Large intestine (tissue), 3 donors: ENCODE measurements around the gene PTGDS. TPM values are rescaled to one million over a fixed set of nuclear protein-coding genes. Genes with fewer than 3 reads are reported as not detected.

ENCODE experiments used
- DNase-seq, 2 donors: peaks; one replicate each; pipeline versions ENCODE4 v3.0.0 to v3.0.0-alpha.2; 2013
- H3K27ac ChIP-seq: one replicate; pipeline ENCODE4 v1.5.1; 2013; ENCODE audit warnings: low read length
- H3K27me3 ChIP-seq: 2 replicates; pipeline ENCODE4 v1.6.1; 2013; ENCODE audit warnings: low read length; ENCODE audit not compliant: control insufficient read depth, insufficient read depth
- H3K36me3 ChIP-seq: 2 replicates; pipeline ENCODE4 v1.6.1; 2013; ENCODE audit warnings: low read length; ENCODE audit not compliant: control insufficient read depth, insufficient read depth
- H3K4me1 ChIP-seq: one replicate; pipeline ENCODE4 v1.6.1; 2013; ENCODE audit warnings: low read length; ENCODE audit not compliant: control insufficient read depth, insufficient read depth
- H3K4me3 ChIP-seq: one replicate; pipeline ENCODE4 v1.5.1; 2013; ENCODE audit warnings: low read length
- H3K9me3 ChIP-seq: one replicate; pipeline ENCODE4 v1.6.1; 2013; ENCODE audit warnings: mild to moderate bottlenecking, low read depth, low read length, moderate library complexity; ENCODE audit not compliant: control insufficient read depth
- WGBS: methylation state at CpG from one replicate; pipeline ENCODE4 v1.1.5; 2013; ENCODE audit warnings: low lambda C conversion rate; ENCODE audit not compliant: insufficient coverage; 5-methylcytosine and 5-hydroxymethylcytosine counted together
- polyA plus RNA-seq: library from polyadenylated mRNA; unstranded; fragments of 120-200 nt; gene quantifications from one replicate; pipeline ENCODE4 v1.2.1, GENCODE V29; 2013

Gene PTGDS
- polyA plus RNA-seq, 1 donor = 4.6 TPM

DNA sequence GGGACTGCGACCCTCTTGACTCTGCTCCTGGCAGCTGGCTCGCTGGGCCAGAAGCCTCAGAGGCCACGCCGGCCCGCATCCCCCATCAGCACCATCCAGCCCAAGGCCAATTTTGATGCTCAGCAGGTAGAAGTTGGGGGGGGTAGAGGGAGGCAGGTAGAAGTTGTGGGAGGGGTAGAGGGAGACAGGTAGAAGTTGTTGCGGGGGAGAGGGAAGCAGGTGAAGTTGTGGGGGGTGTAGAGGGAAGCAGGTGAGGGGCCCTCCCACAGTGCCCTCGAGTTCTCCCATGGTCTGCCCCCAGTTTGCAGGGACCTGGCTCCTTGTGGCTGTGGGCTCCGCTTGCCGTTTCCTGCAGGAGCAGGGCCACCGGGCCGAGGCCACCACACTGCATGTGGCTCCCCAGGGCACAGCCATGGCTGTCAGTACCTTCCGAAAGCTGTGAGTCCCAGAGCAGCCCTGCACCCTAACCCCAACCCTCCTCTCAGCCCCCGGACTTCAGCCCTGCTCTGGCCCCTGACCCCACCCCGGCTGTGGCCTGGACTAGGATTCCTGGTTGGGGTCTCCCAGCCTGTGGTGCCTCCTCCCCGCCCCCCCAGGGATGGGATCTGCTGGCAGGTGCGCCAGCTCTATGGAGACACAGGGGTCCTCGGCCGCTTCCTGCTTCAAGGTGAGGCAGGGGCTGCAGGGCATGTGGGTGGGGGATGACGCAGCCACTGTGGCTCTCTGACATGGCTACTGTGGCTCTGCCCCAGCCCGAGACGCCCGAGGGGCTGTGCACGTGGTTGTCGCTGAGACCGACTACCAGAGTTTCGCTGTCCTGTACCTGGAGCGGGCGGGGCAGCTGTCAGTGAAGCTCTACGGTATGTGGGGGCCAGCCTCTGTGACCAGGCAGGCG is 31.7 kb upstream of the PTGDS start:
- H3K36me3 ChIP-seq = peaks cover 27% of the 10 kb centered on the region
- H3K27ac ChIP-seq = peak overlapping the region; percentile 73
- WGBS = no CpG with 5 or more reads among the region's 30 CpGs
- DNase-seq = peak in 1 of 2 donors; percentile 46
- H3K27me3 ChIP-seq = no peaks in the 10 kb centered on the region
- peaks cover 43% of the 10 kb centered on the region for H3K4me1 ChIP-seq
- peak overlapping the region; percentile 8 for H3K4me3 ChIP-seq
- H3K9me3 ChIP-seq = peaks cover 20% of the 10 kb centered on the region

DNA sequence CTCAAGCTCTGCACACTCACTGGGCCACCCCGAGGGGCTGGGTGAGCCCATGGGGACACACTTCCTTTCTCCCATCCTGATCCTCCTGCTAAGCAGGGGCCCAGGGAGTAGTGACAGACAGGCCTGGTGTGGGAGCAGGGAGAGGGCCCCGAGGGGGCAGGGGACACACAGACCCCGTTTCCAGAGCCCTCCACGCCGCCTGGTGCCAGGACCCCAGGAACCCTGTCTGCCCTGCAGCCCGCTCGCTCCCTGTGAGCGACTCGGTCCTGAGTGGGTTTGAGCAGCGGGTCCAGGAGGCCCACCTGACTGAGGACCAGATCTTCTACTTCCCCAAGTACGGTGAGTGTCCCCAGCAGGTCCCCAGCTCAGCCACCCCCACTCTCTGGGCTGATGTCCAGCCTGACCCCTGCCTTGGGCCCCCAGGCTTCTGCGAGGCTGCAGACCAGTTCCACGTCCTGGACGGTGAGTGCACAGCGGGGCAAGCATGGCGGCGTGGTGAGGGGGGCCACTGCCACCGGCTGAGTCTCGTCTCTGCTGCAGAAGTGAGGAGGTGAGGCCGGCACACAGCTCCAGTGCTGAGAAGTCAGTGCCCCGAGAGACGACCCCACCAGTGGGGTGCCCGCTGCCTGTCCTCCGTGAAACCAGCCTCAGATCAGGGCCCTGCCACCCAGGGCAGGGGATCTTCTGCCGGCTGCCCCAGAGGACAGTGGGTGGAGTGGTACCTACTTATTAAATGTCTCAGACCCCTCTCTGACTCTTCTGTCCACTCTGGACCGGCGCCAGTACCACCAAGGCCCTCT is 30.9 kb upstream of the PTGDS start:
- H3K4me3 ChIP-seq = no peak overlapping the region
- no peak for DNase-seq
- H3K9me3 ChIP-seq = peaks cover 13% of the 10 kb centered on the region
- peaks cover 20% of the 10 kb centered on the region for H3K36me3 ChIP-seq
- H3K27me3 ChIP-seq = no peaks in the 10 kb centered on the region
- peaks cover 52% of the 10 kb centered on the region for H3K4me1 ChIP-seq
- peak overlapping the region; percentile 73 for H3K27ac ChIP-seq
- WGBS = no CpG with 5 or more reads among the region's 27 CpGs

GRCh38 chr9:136947028-136947891 is 30.0 kb upstream of the PTGDS start:
- no CpG with 5 or more reads among the region's 26 CpGs for WGBS
- Histone ChIP-seq H3K27me3 (no peaks in the 10 kb centered on the region), H3K4me1 (peaks cover 60% of the 10 kb centered on the region), H3K36me3 (peaks cover 11% of the 10 kb centered on the region), H3K4me3 (no peak overlapping the region), H3K9me3 (peaks cover 5% of the 10 kb centered on the region), H3K27ac (peak overlapping the region; percentile 99)
- DNase-seq = no peak

DNA sequence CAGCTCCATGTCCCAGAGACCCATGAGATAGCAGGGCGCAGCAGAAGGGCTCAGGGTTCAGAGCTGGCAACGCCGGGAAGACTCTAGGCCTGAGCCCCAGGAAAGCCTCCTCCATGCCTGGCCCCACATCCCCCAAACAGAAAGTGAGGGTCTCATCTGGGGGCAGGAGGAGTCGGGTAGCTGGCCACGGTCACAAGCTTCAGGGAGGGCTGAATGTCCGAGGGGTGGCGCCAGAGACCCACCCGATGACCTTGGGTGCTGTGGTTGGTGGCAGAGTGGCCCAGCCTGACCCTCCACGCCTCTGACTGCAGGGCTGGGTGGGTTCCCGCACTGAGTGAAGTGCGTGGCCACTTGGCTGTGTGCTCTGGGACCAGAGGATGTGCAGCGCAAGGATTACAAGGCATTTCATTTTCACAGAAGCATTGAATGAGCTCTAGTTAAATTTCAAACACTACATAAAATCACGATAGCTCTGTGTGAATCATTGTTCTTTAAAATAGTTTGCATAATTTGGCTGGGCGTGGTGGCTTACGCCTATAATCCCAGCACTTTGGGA is 29.3 kb upstream of the PTGDS start:
- WGBS = no CpG with 5 or more reads among the region's 15 CpGs
- no peaks in the 10 kb centered on the region for H3K27me3 ChIP-seq
- DNase-seq = peak; percentile 45 to 55
- peaks cover 58% of the 10 kb centered on the region for H3K4me1 ChIP-seq
- H3K4me3 ChIP-seq = no peak overlapping the region
- H3K36me3 ChIP-seq = peaks cover 4% of the 10 kb centered on the region
- H3K9me3 ChIP-seq = no peaks in the 10 kb centered on the region
- peak overlapping the region; percentile 99 for H3K27ac ChIP-seq

DNA sequence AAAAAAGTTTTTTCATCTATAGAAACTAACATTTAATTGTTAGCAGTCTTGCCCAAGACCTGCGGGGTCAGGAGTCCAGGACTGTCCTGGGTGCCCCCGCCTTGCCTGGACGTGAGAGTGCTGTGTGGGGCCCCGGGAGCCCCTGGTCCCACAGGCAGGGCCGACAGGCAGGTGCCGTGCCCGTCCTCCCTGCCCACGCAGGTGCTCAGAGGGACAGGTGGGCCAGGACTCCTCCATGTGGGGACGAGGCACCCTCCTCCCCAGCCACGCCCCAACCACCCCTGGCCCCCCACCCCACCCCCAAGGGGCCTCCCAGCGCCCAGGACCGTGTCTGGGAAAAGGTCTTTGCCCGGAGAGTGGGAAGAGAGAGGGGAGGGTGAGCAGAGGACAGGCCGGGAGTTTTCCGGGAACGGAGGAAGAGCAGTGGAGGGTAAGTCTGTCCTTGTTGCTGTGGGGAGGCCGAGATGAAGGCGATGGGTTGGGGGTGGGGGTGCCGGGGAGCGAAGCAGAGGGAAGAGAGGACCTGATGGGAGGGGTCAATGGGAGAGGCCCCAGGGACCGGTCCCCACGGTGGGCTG is 28.0 kb upstream of the PTGDS start:
- H3K4me3 ChIP-seq = peak overlapping the region; percentile 74
- no peaks in the 10 kb centered on the region for H3K9me3 ChIP-seq
- DNase-seq = peak; percentile 84 to 88
- H3K4me1 ChIP-seq = peaks cover 54% of the 10 kb centered on the region
- no CpG with 5 or more reads among the region's 22 CpGs for WGBS
- no peaks in the 10 kb centered on the region for H3K27me3 ChIP-seq
- peaks cover 4% of the 10 kb centered on the region for H3K36me3 ChIP-seq
- peak overlapping the region; percentile 99 for H3K27ac ChIP-seq

- peaks cover 50% of the 10 kb centered on the region for H3K4me1 ChIP-seq
- H3K9me3 ChIP-seq = no peaks in the 10 kb centered on the region
- WGBS = no CpG with 5 or more reads among the region's 63 CpGs
- H3K36me3 ChIP-seq = peaks cover 6% of the 10 kb centered on the region
- DNase-seq = peak; percentile 97 to 99
- peak overlapping the region; percentile 99 for H3K27ac ChIP-seq
- peak overlapping the region; percentile 74 for H3K4me3 ChIP-seq
- H3K27me3 ChIP-seq = no peaks in the 10 kb centered on the region
Measured at GRCh38 chr9:136949817-136950655, 27.3 kb upstream of the PTGDS start.

GRCh38 chr9:136950656-136951276 is 26.5 kb upstream of the PTGDS start:
- no CpG with 5 or more reads among the region's 9 CpGs for WGBS
- H3K4me3 ChIP-seq = peak overlapping the region; percentile 74
- no peaks in the 10 kb centered on the region for H3K9me3 ChIP-seq
- H3K27ac ChIP-seq = peak overlapping the region; percentile 99
- H3K27me3 ChIP-seq = no peaks in the 10 kb centered on the region
- DNase-seq = no peak
- H3K4me1 ChIP-seq = peaks cover 43% of the 10 kb centered on the region
- H3K36me3 ChIP-seq = peaks cover 6% of the 10 kb centered on the region

DNA sequence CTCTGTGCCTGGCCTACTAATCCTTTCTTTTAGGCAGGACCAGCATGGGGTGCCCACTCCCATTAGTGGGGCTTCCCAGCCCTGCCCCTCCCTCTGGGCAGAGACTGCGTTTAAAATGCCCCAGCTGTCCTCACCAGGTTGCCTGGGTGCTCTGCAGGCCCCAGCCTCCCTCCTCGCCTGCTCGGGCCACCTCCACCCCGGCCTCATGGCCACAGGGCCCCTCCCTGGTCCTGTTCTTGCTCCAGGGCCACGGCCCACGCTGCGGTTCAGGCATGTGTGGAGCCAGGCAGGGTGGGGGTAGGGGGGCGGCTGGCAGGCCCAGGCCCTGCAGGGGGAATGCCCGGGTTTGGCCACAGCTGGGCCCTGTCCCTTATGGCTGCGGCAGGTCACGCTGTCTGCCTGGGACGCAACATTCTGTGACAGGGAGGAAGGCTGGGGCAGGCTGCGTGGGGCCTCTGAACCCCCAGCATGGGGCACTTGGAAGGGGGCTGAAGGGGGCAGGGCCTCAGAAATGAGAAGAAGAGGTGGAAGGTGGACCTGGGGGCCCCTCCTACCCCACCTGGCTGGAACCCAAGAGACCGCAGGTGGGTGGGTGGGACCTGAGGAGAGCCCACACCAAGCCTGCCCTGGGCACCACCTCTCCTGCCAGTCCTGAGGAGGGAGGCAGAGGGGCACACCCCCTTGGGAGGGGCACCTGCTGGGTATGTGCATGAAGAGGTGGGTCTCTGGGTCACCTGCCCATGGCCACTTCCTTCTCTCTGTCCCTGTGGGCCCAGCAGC is 25.6 kb upstream of the PTGDS start, which contains the start of gene LCN12:
LCN12 (plus strand) TSS at position 733 of the 780 bp plus-strand sequence. CDS start 55 bp downstream, outside the sequence.
- H3K4me3 ChIP-seq = peak within 1 kb of the TSS; percentile 10
- peaks cover 6% of the 10 kb centered on the region for H3K36me3 ChIP-seq
- H3K4me1 ChIP-seq = peaks cover 36% of the 10 kb centered on the region
- DNase-seq = peak in 1 of 2 donors; percentile 66
- H3K27me3 ChIP-seq = no peaks in the 10 kb centered on the region
- H3K27ac ChIP-seq = peak within 1 kb of the TSS; percentile 99
- no CpG with 5 or more reads among the region's 14 CpGs for WGBS
- H3K9me3 ChIP-seq = peaks cover 4% of the 10 kb centered on the region
